ENCODE measurements around the gene HOMER2. TPM values are rescaled to one million over a fixed set of nuclear protein-coding genes. Genes with fewer than 3 reads are reported as not detected.
"Not testable (repeated sequence)": the region's sequence is repeated elsewhere in the genome, so short reads cannot be mapped to it uniquely, and the experiment has no call there.

The HOMER2 gene
- total RNA-seq, 1 donor from 2014 or later, result 21.0 TPM

GRCh38 chr15:82900511-82901060, 51.9 kb downstream of the HOMER2 start:
- Mint-ChIP-seq H3K27ac (no peak overlapping the region), H3K4me3 (ENCODE audit: low read depth) (no peak overlapping the region), H3K36me3 (ENCODE audit: insufficient read depth) (no peaks in the 10 kb centered on the region), H3K27me3 (no peaks in the 10 kb centered on the region), H3K4me1 (ENCODE audit: low read depth) (peaks cover 16% of the 10 kb centered on the region), H3K9me3 (ENCODE audit: low read depth) (no peaks in the 10 kb centered on the region)
- DNase-seq (ENCODE audit: low spot score, unreplicated experiment), result no peak
- TF ChIP-seq CTCF (IDR thresholded peaks at IDR 0.05; ENCODE audit: unreplicated experiment), result no peak

- no peak overlapping the region for H3K4me3 Mint-ChIP-seq (ENCODE audit: low read depth)
- DNase-seq (ENCODE audit: low spot score, unreplicated experiment), result no peak
- no peak for TF ChIP-seq CTCF (IDR thresholded peaks at IDR 0.05; ENCODE audit: unreplicated experiment)
- no peak overlapping the region for H3K27ac Mint-ChIP-seq
- H3K36me3 Mint-ChIP-seq (ENCODE audit: insufficient read depth), result no peaks in the 10 kb centered on the region
- peaks cover 8% of the 10 kb centered on the region for H3K4me1 Mint-ChIP-seq (ENCODE audit: low read depth)
- no peaks in the 10 kb centered on the region for H3K9me3 Mint-ChIP-seq (ENCODE audit: low read depth)
- H3K27me3 Mint-ChIP-seq, result no peaks in the 10 kb centered on the region
Measured at GRCh38 chr15:82898961-82899360, 53.6 kb downstream of the HOMER2 start.

GRCh38 chr15:82895983-82896382, 56.5 kb downstream of the HOMER2 start:
- Mint-ChIP-seq H3K27me3 (no peaks in the 10 kb centered on the region), H3K27ac (no peak overlapping the region), H3K4me1 (ENCODE audit: low read depth) (peaks cover 4% of the 10 kb centered on the region), H3K36me3 (ENCODE audit: insufficient read depth) (no peaks in the 10 kb centered on the region), H3K4me3 (ENCODE audit: low read depth) (no peak overlapping the region), H3K9me3 (ENCODE audit: low read depth) (no peaks in the 10 kb centered on the region)
- no peak for DNase-seq (ENCODE audit: low spot score, unreplicated experiment)
- no peak for TF ChIP-seq CTCF (IDR thresholded peaks at IDR 0.05; ENCODE audit: unreplicated experiment)

- H3K27me3 Mint-ChIP-seq, result no peaks in the 10 kb centered on the region
- H3K4me1 Mint-ChIP-seq (ENCODE audit: low read depth), result no peaks in the 10 kb centered on the region
- H3K27ac Mint-ChIP-seq, result no peak overlapping the region
- H3K4me3 Mint-ChIP-seq (ENCODE audit: low read depth), result no peak overlapping the region
- no peak for TF ChIP-seq CTCF (IDR thresholded peaks at IDR 0.05; ENCODE audit: unreplicated experiment)
- H3K36me3 Mint-ChIP-seq (ENCODE audit: insufficient read depth), result no peaks in the 10 kb centered on the region
- no peak for DNase-seq (ENCODE audit: low spot score, unreplicated experiment)
- no peaks in the 10 kb centered on the region for H3K9me3 Mint-ChIP-seq (ENCODE audit: low read depth)
Measured at GRCh38 chr15:82894971-82895520, 57.5 kb downstream of the HOMER2 start.

- not testable (repeated sequence) for DNase-seq (ENCODE audit: low spot score, unreplicated experiment); H3K27ac Mint-ChIP-seq; H3K27me3 Mint-ChIP-seq; H3K4me3 Mint-ChIP-seq (ENCODE audit: low read depth); H3K36me3 Mint-ChIP-seq (ENCODE audit: insufficient read depth); H3K9me3 Mint-ChIP-seq (ENCODE audit: low read depth); H3K4me1 Mint-ChIP-seq (ENCODE audit: low read depth)
Measured at GRCh38 chr15:82893473-82893872, 59.0 kb downstream of the HOMER2 start.

GRCh38 chr15:82892573-82892972, 59.9 kb downstream of the HOMER2 start:
- no peak for TF ChIP-seq CTCF (IDR thresholded peaks at IDR 0.05; ENCODE audit: unreplicated experiment)

More at GRCh38 chr15:82892573-82892972, 59.9 kb downstream of the HOMER2 start:
- no peaks in the 10 kb centered on the region for H3K4me1 Mint-ChIP-seq (ENCODE audit: low read depth)
- no peaks in the 10 kb centered on the region for H3K9me3 Mint-ChIP-seq (ENCODE audit: low read depth)
- H3K4me3 Mint-ChIP-seq (ENCODE audit: low read depth), result no peak overlapping the region
- H3K27me3 Mint-ChIP-seq, result no peaks in the 10 kb centered on the region
- DNase-seq (ENCODE audit: low spot score, unreplicated experiment), result no peak
- H3K27ac Mint-ChIP-seq, result no peak overlapping the region
- peaks cover 4% of the 10 kb centered on the region for H3K36me3 Mint-ChIP-seq (ENCODE audit: insufficient read depth)
